Jurkat, Clone E6-1 (cell line): ENCODE results near the gene SPPL2A. TPM values are rescaled to one million over a fixed set of nuclear protein-coding genes. Genes with fewer than 3 reads are reported as not detected.
A peak's percentile ranks its signal among the peaks of the same experiment; 100 is the strongest.
"Not testable (repeated sequence)": the region's sequence is repeated elsewhere in the genome, so short reads cannot be mapped to it uniquely, and the experiment has no call there.

Experiments used
- DNase-seq: peaks from one replicate; pipeline ENCODE4 v3.0.0-alpha.2; 2011; ENCODE audit warnings: low read depth, low spot score
- H3K4me3 ChIP-seq: 2 replicates; pipeline ENCODE4 v1.5.1; 2011; ENCODE audit warnings: mild to moderate bottlenecking, low read length, control low read depth, moderate library complexity
- polyA plus RNA-seq: library from polyadenylated mRNA; unstranded; fragments of >200 nt; gene quantifications from one replicate; pipeline ENCODE4 v1.2.1, GENCODE V29; 2012; ENCODE audit warnings: missing spikeins; ENCODE audit not compliant: insufficient read length, insufficient read depth

The SPPL2A gene
- 30.7 TPM for polyA plus RNA-seq

- peak within 1 kb of the TSS; percentile 84 for H3K4me3 ChIP-seq
- peak; percentile 56 for DNase-seq
Measured at GRCh38 chr15:50765195-50765967, at the start of gene SPPL2A. Gene SPPL2A (minus strand): TSS chr15:50765706. CDS start chr15:50765533, 173 bp downstream.

GRCh38 chr15:50814634-50815033 is 49.1 kb upstream of the SPPL2A start:
- no peak for DNase-seq
- no peak overlapping the region for H3K4me3 ChIP-seq

- no peak for DNase-seq
Measured at GRCh38 chr15:50813865-50814264, 48.4 kb upstream of the SPPL2A start.

GRCh38 chr15:50813089-50813488 is 47.6 kb upstream of the SPPL2A start:
- DNase-seq = no peak
- H3K4me3 ChIP-seq = no peak overlapping the region

More at GRCh38 chr15:50813865-50814264, 48.4 kb upstream of the SPPL2A start:
- H3K4me3 ChIP-seq = no peak overlapping the region

- not testable (repeated sequence) for DNase-seq
Measured at GRCh38 chr15:50812181-50812506, 46.6 kb upstream of the SPPL2A start.

GRCh38 chr15:50811461-50812180 is 46.1 kb upstream of the SPPL2A start:
- H3K4me3 ChIP-seq, DNase-seq: not testable (repeated sequence)

More at GRCh38 chr15:50812181-50812506, 46.6 kb upstream of the SPPL2A start:
- H3K4me3 ChIP-seq = not testable (repeated sequence)

GRCh38 chr15:50810128-50810527 is 44.6 kb upstream of the SPPL2A start:
- DNase-seq = no peak

GRCh38 chr15:50808728-50809127 is 43.2 kb upstream of the SPPL2A start:
- H3K4me3 ChIP-seq = no peak overlapping the region
- no peak for DNase-seq

More at GRCh38 chr15:50810128-50810527, 44.6 kb upstream of the SPPL2A start:
- H3K4me3 ChIP-seq = no peak overlapping the region

- DNase-seq = no peak
- H3K4me3 ChIP-seq = no peak overlapping the region
Measured at GRCh38 chr15:50803479-50804180, 38.1 kb upstream of the SPPL2A start.

GRCh38 chr15:50800715-50801114 is 35.2 kb upstream of the SPPL2A start:
- no peak overlapping the region for H3K4me3 ChIP-seq
- no peak for DNase-seq

GRCh38 chr15:50798684-50799083 is 33.2 kb upstream of the SPPL2A start:
- H3K4me3 ChIP-seq = no peak overlapping the region
- DNase-seq = no peak

GRCh38 chr15:50797926-50798325 is 32.4 kb upstream of the SPPL2A start:
- no peak for DNase-seq
- no peak overlapping the region for H3K4me3 ChIP-seq

- DNase-seq = no peak
- no peak overlapping the region for H3K4me3 ChIP-seq
Measured at GRCh38 chr15:50791486-50791885, 26.0 kb upstream of the SPPL2A start.

- no peak for DNase-seq
- H3K4me3 ChIP-seq = no peak overlapping the region
Measured at GRCh38 chr15:50790778-50791453, 25.4 kb upstream of the SPPL2A start.

- H3K4me3 ChIP-seq = no peak overlapping the region
- DNase-seq = no peak
Measured at GRCh38 chr15:50786871-50787270, 21.4 kb upstream of the SPPL2A start.

GRCh38 chr15:50786438-50786837 is 20.9 kb upstream of the SPPL2A start:
- no peak for DNase-seq
- no peak overlapping the region for H3K4me3 ChIP-seq

- no peak for DNase-seq
- no peak overlapping the region for H3K4me3 ChIP-seq
Measured at GRCh38 chr15:50783895-50784294, 18.4 kb upstream of the SPPL2A start.

GRCh38 chr15:50783411-50783810 is 17.9 kb upstream of the SPPL2A start:
- H3K4me3 ChIP-seq = no peak overlapping the region
- no peak for DNase-seq

GRCh38 chr15:50778086-50778485 is 12.6 kb upstream of the SPPL2A start:
- DNase-seq = no peak
- no peak overlapping the region for H3K4me3 ChIP-seq
